ENCODE results near the gene RGS4.

RGS4 gene

DNA sequence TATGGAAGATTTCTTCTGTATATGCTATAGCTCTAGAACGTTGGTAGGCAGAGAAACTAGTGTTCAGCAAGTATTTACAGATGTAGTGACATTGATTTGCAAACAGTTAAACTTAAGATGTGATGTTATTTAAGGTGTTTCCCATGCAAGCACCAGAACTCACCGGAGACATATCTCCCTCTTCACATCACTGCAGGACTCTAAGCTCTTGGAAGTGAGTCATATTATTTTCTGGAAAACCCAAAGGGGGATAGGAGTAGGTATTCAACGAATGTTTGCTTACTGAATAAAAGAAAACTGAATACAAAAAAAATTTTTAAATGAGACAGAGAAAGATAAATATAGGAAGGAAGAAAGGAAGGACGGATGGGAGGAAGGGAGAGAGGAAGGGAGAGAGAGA is 25.0 kb downstream of the RGS4 start:
- H3K4me1 Mint-ChIP-seq: peaks cover 12% of the 10 kb centered on the region
- no peak for DNase-seq
- no peak for TF ChIP-seq CTCF (IDR thresholded peaks at IDR 0.05)
- H3K36me3 Mint-ChIP-seq (ENCODE audit: low read depth): no peaks in the 10 kb centered on the region
- no peaks in the 10 kb centered on the region for H3K27me3 Mint-ChIP-seq (ENCODE audit: low read depth, poor library complexity)
- no peak overlapping the region for H3K4me3 Mint-ChIP-seq
- no peaks in the 10 kb centered on the region for H3K9me3 Mint-ChIP-seq
- H3K27ac Mint-ChIP-seq: no peak overlapping the region

DNA sequence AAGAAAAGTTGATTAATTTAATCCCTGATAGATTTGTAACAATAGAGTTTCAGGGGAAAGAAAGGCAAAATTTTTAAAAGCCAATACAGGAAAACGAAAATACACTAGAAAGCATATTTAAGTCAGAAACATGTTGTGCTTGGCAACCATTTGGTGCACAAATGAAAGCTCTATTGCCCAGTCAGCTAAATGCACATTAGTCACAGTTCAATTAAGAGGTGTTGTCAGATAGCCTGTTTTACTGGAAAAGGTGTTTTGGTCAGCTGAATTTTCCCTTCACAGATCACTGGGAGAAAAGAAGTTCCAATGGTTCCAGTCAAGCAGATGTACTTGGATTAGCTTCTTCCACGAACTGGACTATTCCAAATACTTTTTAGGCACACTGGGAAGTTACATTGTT is 25.4 kb downstream of the RGS4 start:
- peaks cover 12% of the 10 kb centered on the region for H3K4me1 Mint-ChIP-seq
- no peak overlapping the region for H3K4me3 Mint-ChIP-seq
- no peaks in the 10 kb centered on the region for H3K9me3 Mint-ChIP-seq
- no peak for DNase-seq
- H3K36me3 Mint-ChIP-seq (ENCODE audit: low read depth): no peaks in the 10 kb centered on the region
- no peaks in the 10 kb centered on the region for H3K27me3 Mint-ChIP-seq (ENCODE audit: low read depth, poor library complexity)
- H3K27ac Mint-ChIP-seq: no peak overlapping the region
- no peak for TF ChIP-seq CTCF (IDR thresholded peaks at IDR 0.05)

DNA sequence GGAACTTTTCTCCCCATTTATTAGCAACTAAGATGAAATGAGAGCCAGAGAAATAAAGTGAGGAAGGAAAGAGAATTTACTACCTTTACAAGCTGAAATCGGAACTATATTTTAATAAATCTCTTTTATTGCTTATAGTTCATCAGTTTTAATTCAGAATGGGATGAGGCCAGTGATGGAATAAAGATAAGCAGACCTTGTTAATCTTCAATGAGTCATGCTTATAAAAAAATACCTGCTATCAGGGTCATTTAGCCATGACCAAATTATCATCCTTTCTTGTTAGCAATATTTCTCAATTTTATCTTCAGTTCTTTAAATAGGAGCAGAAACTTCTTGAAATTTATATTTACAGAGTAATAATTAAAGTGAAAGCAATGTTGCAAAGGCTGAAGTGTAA is 26.1 kb downstream of the RGS4 start:
- H3K4me1 Mint-ChIP-seq: peaks cover 12% of the 10 kb centered on the region
- no peaks in the 10 kb centered on the region for H3K9me3 Mint-ChIP-seq
- no peak for DNase-seq
- H3K4me3 Mint-ChIP-seq: no peak overlapping the region
- no peaks in the 10 kb centered on the region for H3K36me3 Mint-ChIP-seq (ENCODE audit: low read depth)
- no peak for TF ChIP-seq CTCF (IDR thresholded peaks at IDR 0.05)
- no peaks in the 10 kb centered on the region for H3K27me3 Mint-ChIP-seq (ENCODE audit: low read depth, poor library complexity)
- no peak overlapping the region for H3K27ac Mint-ChIP-seq

- DNase-seq: no peak
- Mint-ChIP-seq H3K27me3 (ENCODE audit: low read depth, poor library complexity) (peaks cover 7% of the 10 kb centered on the region), H3K4me3 (no peak overlapping the region), H3K36me3 (ENCODE audit: low read depth) (no peaks in the 10 kb centered on the region), H3K4me1 (no peaks in the 10 kb centered on the region), H3K9me3 (no peaks in the 10 kb centered on the region), H3K27ac (no peak overlapping the region)
- no peak for TF ChIP-seq CTCF (IDR thresholded peaks at IDR 0.05)
Observed at GRCh38 chr1:163102590-163102989, 33.4 kb downstream of the RGS4 start.

DNA sequence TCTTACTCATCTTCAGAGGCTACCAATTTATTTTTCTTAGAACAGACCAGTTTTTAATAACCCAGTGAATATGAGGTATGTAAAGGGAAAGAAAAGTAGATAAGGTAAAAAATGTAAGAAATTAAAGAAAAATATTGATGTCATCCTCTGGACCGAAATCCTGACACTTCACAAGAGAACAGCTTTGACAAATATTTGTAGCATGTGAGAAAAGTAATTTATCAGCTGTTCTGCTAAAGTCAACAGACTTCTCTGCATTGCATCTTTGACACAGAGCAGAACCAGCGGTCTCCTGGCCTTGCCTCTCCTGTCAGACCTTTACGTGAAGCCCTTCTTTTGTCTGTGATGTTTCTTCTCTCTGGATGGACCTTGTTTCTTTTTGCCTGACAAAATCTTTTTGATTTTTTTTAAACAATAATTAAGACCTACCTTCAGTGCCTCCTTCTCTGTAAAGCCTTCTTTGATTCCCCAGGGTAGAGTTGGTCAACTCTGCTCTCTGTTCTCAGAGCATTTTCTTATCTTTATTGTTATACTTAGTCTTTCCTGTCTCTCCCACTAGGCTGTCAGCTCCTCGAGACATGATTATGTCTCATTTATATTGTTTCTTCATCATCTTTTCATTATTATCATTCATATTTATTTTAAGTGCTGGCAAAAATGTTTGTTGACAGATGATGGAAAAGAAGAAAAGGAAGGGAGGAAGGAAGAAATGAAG is 35.4 kb downstream of the RGS4 start:
- no peak for DNase-seq
- Mint-ChIP-seq H3K4me1 (no peaks in the 10 kb centered on the region), H3K27me3 (ENCODE audit: low read depth, poor library complexity) (peaks cover 7% of the 10 kb centered on the region), H3K4me3 (no peak overlapping the region), H3K36me3 (ENCODE audit: low read depth) (no peaks in the 10 kb centered on the region), H3K9me3 (no peaks in the 10 kb centered on the region), H3K27ac (no peak overlapping the region)
- no peak for TF ChIP-seq CTCF (IDR thresholded peaks at IDR 0.05)

GRCh38 chr1:163106364-163106987 is 37.3 kb downstream of the RGS4 start:
- Mint-ChIP-seq H3K4me3 (no peak overlapping the region), H3K9me3 (peaks cover 6% of the 10 kb centered on the region), H3K27me3 (ENCODE audit: low read depth, poor library complexity) (peaks cover 7% of the 10 kb centered on the region), H3K36me3 (ENCODE audit: low read depth) (no peaks in the 10 kb centered on the region), H3K4me1 (no peaks in the 10 kb centered on the region), H3K27ac (no peak overlapping the region)
- TF ChIP-seq CTCF (IDR thresholded peaks at IDR 0.05): no peak
- no peak for DNase-seq
